GM13976 (cell line): ENCODE results near the gene GJA10.
"Not testable (repeated sequence)": the region's sequence is repeated elsewhere in the genome, so short reads cannot be mapped to it uniquely, and the experiment has no call there.

ENCODE experiments used
- DNase-seq: peaks from one replicate; pipeline ENCODE4 v3.0.0; 2012; ENCODE audit warnings: low spot score
- CTCF ChIP-seq: IDR thresholded peaks from 2 replicates; pipeline ENCODE4 v1.5.1; 2012; ENCODE audit warnings: borderline replicate concordance, mild to moderate bottlenecking; ENCODE audit not compliant: insufficient read depth; ENCODE audit errors: extremely low read depth, missing control alignments, control extremely low read depth
- in situ Hi-C: fragments of 300-500 bp; cut with MboI; formaldehyde crosslinking; loops from one replicate; pipeline ENCODE4 v1.12.0; 2022; ENCODE audit warnings: low sequenced_read_pairs, mixed read lengths, inconsistent platforms; ENCODE audit not compliant: unreplicated experiment

The GJA10 gene

GRCh38 chr6:89888871-89889270 is 5.4 kb upstream of the GJA10 start:
- in situ Hi-C loops: no loop called here
- no peak for DNase-seq
- TF ChIP-seq CTCF: no peak

DNA sequence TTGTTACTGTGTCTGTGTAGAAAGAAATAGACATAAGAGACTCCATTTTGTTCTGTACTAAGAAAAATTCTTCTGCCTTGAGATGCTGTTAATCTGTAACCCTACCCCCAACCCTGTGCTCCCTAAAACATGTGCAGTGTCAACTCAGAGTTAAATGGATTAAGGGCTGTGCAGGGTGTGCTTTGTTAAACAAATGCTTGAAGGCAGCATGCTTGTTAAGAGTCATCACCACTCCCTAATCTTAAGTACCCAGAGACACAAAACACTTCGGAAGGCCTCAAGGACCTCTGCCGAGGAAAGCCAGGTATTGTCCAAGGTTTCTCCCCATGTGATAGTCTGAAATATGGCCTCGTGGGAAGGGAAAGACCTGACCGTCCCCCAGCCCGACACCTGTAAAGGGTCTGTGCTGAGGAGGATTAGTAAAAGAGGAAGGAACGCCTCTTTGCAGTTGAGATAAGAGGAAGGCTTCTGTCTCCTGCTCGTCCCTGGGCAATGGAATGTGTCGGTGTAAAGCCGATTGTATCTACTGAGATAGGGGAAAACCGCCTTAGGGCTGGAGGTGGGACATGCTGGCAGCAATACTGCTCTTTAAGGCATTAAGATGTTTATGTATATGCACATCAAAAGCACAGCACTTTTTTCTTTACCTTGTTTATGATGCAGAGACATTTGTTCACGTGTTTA is 3.3 kb upstream of the GJA10 start:
- DNase-seq, in situ Hi-C loops: not testable (repeated sequence)

DNA sequence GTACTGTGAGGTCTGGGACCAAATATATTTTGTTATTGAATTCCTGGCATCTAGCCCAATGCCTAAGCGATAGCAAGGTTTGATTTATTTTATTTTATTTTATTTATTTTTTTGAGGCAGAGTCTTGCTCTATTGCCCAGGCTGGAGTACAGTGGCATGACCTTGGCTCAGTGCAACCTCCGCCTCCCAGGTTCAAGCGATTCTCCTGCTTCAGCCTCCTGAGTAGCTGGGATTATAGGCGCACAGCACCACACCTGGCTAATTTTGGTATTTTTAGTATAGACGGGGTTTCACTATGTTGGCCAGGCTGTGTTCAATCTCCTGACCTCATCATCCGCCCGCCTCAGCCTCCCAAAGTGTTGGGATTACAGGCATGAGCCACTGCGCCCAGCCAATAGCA is 1.7 kb upstream of the GJA10 start:
- in situ Hi-C loops, DNase-seq: not testable (repeated sequence)

- DNase-seq: no peak
- in situ Hi-C loops: no loop called here
- no peak for TF ChIP-seq CTCF
These were observed 1.1 kb downstream of the GJA10 start for GRCh38 chr6:89895276-89895874.

DNA sequence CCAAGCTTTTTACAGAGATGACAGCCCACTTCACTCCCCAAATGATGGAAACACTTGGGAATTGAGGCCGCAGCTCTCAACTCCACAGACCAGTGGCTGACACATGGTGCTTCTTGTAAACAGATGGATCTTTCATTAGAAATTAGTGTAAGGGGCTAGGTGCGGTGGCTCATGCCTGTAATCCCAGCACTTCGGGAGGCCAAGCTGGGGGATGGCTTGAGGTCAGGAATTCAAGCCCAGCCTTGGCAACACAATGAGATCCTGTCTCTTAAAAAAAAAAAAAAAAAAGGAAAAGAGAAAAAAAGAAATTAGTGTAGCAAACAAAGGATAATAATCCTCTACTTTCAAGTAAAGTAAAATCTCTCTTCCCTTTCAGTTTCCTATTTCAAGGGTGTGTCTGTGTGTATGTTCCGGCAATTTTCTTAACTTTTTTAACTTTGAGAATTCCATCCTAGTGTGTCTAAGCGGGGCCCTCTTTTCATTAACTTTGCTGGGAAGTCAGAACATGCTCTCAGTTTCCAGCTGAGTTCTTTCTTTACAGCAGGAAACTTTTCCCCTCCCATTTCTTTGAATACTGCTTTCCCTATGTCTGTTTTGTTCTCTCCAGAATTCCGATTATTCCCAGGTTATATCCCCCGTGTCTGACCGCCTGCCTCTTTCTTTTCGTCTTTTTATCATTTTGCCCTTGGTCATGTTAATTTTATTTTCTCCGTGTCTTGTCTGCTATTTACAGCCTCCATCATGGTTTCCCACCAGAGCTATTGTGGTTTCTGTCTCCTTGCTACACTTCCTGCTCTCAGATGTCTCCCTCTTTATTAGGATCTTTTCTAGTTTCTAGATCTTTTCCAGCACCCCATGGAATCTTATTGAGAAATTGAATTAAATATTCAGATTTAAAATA is 16.0 kb downstream of the GJA10 start:
- in situ Hi-C loops, DNase-seq: not testable (repeated sequence)

GRCh38 chr6:89910902-89911240 is 16.6 kb downstream of the GJA10 start:
- no peak for DNase-seq
- in situ Hi-C loops: no loop called here
- TF ChIP-seq CTCF: no peak

DNA sequence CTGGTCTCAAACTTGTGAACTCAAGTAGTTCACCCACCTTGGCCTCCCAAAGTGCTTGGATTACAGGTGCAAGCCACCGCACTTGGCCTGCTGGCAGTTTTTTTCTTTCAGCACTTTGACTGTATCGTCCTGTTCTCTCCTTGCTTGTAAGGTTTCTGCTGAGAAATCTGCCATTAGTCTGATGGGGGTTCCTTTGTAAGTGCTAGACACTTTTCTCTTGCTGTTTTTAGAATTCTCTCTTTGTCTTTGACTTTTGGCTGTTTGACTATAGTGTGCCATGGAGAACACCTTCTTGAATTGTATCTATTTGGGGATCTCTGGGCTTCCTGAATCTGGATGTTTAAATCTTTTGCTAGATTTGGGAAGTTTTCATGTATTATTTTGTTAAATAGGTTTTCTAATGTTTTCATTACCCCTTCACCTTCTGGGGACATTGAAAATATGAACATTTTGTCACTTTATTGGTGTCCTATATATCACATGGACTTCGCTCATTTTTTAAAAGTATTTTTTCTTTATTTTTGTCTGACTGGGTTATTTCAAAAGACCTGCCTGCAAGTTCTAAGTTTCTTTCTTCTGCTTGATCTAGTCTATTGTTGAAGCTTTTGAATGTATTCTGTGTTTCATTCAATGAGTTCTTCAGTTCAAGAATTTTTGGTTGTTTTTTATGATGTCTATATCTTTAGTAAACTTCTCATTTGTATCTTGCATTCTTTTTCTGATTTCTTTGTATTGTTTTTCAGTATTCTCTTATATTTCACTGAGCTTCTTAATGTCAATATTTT is 22.1 kb downstream of the GJA10 start:
- DNase-seq: no peak

More for the DNA sequence above, 22.1 kb downstream of the GJA10 start:
- no peak for TF ChIP-seq CTCF
- in situ Hi-C loops: no loop called here
